Naive B cell (primary cell): ENCODE measurements around the gene TYMS. TPM values are rescaled to one million over a fixed set of nuclear protein-coding genes. Genes with fewer than 3 reads are reported as not detected.

Experiments used
- ATAC-seq, 2 donors: fragments of 150-1000 bp; cut with Tn5 transposase; 2 replicates each; pipeline ENCODE4 v1.10.0; 2021; ENCODE audit warnings: low read depth in 2 of 2, mild to moderate bottlenecking in 2 of 2, moderate library complexity in 2 of 2
- DNase-seq: peaks from one replicate; pipeline ENCODE4 v3.0.0; 2022
- H3K27ac Mint-ChIP-seq, 6 donors: one replicate each; pipeline ENCODE4 v1.8.0; 2020 to 2022; ENCODE audit warnings: mild to moderate bottlenecking in 6 of 6, mixed read lengths in 6 of 6, moderate library complexity in 5 of 6, inconsistent platforms in 2 of 6
- H3K27me3 Mint-ChIP-seq, 3 donors: one replicate each; pipeline ENCODE4 v1.8.0; 2021 to 2022; ENCODE audit warnings: mixed read lengths in 3 of 3, mild to moderate bottlenecking in 1 of 3
- H3K36me3 Mint-ChIP-seq, 2 donors: one replicate each; pipeline ENCODE4 v1.8.0; 2020 to 2022; ENCODE audit warnings: mixed read lengths in 2 of 2, inconsistent platforms in 1 of 2, mild to moderate bottlenecking in 1 of 2
- H3K4me1 Mint-ChIP-seq, 3 donors: one replicate each; pipeline ENCODE4 v1.8.0; 2020 to 2022; ENCODE audit warnings: mixed read lengths in 3 of 3, inconsistent platforms in 1 of 3, mild to moderate bottlenecking in 1 of 3, moderate library complexity in 1 of 3
- H3K4me3 Mint-ChIP-seq, 8 donors: one replicate each; pipeline ENCODE4 v1.8.0; 2020 to 2022; ENCODE audit warnings: mild to moderate bottlenecking in 8 of 8, mixed read lengths in 8 of 8, moderate library complexity in 8 of 8, inconsistent platforms in 2 of 8
- H3K9me3 Mint-ChIP-seq, 7 donors: one replicate each; pipeline ENCODE4 v1.8.0; 2020 to 2022; ENCODE audit warnings: mixed read lengths in 7 of 7, mild to moderate bottlenecking in 5 of 7, inconsistent platforms in 2 of 7, moderate library complexity in 1 of 7
- polyA plus RNA-seq, 6 donors: library from polyadenylated mRNA; unstranded; fragments of 300-500 nt; fragmentation: Illumina TruSeq; gene quantifications; one replicate each; pipeline ENCODE4 v1.2.3, GENCODE V29; 2021; ENCODE audit warnings: low read depth in 6 of 6

Gene TYMS
- polyA plus RNA-seq, 6 donors from 2014 or later = 1.0 TPM; not detected in 5

DNA sequence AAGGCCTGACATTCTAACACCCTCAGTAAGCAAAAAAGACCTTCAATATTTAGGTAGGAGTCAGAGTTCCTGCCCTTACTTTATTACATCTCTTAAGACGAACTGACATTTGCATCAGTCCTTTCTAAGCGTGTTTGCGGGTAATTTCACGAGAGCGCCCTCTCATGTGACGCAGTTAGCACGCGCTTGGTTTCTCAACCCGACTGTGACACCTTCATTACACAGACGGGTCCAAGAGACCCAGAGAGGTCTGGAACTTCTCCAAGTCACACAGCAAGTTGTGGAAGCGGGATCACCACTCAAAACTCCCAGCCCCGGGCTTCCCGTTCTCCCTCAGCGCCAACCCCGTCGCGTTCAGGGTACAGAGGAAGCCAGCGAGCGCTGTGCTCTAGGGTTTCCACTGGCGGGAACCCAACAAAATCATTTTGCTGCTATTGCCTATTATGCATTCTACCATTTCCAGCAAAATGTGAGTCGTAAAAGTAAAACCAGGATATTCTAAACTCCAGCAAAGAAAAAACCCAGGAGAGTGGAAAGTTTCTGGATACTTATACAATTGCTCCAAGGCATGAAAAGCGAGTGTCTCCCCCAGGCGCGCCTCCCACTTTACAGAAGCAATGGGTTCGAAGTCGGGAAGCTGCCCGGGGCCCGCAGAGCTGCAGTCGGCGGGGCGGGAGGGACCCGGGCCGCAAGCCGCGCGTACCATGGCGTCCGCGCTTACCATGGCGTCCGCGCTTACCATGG, 54.4 kb downstream of the TYMS start:
- H3K9me3 Mint-ChIP-seq = peaks cover 0 to 7% (median 0%) of the 10 kb centered on the region in 7 donors
- peaks cover 0 to 13% of the 10 kb centered on the region in 2 donors for H3K36me3 Mint-ChIP-seq
- H3K27me3 Mint-ChIP-seq = peaks cover 17 to 24% (median 21%) of the 10 kb centered on the region in 3 donors
- peak; percentile 78 to 82 for ATAC-seq
- peak; percentile 58 for DNase-seq
- peak overlapping the region in 5 of 6 donors; percentile 30 to 93 (median 85) for H3K27ac Mint-ChIP-seq
- peak overlapping the region; percentile 69 to 92 (median 86) for H3K4me3 Mint-ChIP-seq
- H3K4me1 Mint-ChIP-seq = peaks cover 10 to 12% (median 12%) of the 10 kb centered on the region in 3 donors

DNA sequence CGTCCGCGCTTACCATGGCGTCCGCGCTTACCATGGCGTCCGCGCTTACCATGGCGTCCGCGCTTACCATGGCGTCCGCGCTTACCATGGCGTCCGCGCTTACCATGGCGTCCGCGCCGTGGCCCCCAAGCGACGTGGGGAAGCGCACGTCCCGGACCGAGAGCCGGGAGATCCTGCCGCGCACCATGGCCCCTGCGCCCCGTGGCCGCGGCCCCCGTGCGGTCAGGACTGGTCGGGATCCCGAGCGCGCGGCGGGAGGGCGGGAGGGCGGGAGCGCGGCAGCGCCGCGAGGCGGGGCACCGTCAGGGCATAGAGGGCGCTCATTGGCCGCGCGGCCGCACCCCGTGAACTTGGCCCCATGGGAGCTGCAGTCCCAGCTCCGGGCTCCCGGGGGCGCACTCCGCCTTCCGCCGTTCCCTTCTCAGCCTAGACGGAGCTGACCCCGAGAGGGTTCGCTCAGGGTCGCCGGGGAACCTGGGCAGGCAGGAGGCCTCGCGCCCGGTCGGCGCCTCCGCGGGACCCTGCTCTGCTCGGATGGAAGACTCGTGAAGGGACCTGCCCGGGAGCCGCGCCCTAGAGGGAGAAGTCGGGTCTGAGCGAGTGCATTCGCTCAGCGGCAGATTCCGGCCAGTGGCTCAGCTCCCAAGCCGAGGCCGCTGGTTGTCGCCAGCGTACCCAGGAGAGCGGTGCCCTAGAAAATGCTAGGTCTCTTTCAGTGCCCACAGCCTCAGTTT, 55.1 kb downstream of the TYMS start, which contains the start of gene ENOSF1:
TSS of gene ENOSF1 (minus strand) at position 230 of the 734 bp plus-strand sequence. CDS start at position 187, 43 bp downstream.
- Mint-ChIP-seq H3K9me3 (peaks cover 0 to 7% (median 0%) of the 10 kb centered on the region in 7 donors), H3K4me3 (peak within 1 kb of the TSS; percentile 69 to 92 (median 86)), H3K27ac (peak within 1 kb of the TSS in 5 of 6 donors; percentile 30 to 93 (median 85)), H3K27me3 (peaks cover 17 to 25% (median 24%) of the 10 kb centered on the region in 3 donors), H3K36me3 (peaks cover 0 to 13% of the 10 kb centered on the region in 2 donors), H3K4me1 (peaks cover 10 to 12% (median 12%) of the 10 kb centered on the region in 3 donors)
- ATAC-seq = peak; percentile 55 to 59
- peak; percentile 45 for DNase-seq

- Mint-ChIP-seq H3K36me3 (peaks cover 0 to 13% of the 10 kb centered on the region in 2 donors), H3K27ac (no peak overlapping the region), H3K4me1 (peaks cover 10 to 12% (median 12%) of the 10 kb centered on the region in 3 donors), H3K9me3 (peaks cover 0 to 7% (median 0%) of the 10 kb centered on the region in 7 donors), H3K27me3 (peaks cover 17 to 25% (median 24%) of the 10 kb centered on the region in 3 donors), H3K4me3 (peak overlapping the region in 4 of 8 donors; percentile 6 to 88 (median 27))
- no peak for ATAC-seq
- no peak for DNase-seq
Observed at GRCh38 chr18:713135-713490, 55.7 kb downstream of the TYMS start.

- DNase-seq = no peak
- H3K9me3 Mint-ChIP-seq = peaks cover 0 to 7% (median 0%) of the 10 kb centered on the region in 7 donors
- peaks cover 6 to 12% (median 12%) of the 10 kb centered on the region in 3 donors for H3K4me1 Mint-ChIP-seq
- peaks cover 2 to 13% (median 10%) of the 10 kb centered on the region in 3 donors for H3K27me3 Mint-ChIP-seq
- H3K36me3 Mint-ChIP-seq = no peaks in the 10 kb centered on the region
- no peak overlapping the region for H3K27ac Mint-ChIP-seq
- no peak for ATAC-seq
- H3K4me3 Mint-ChIP-seq = no peak overlapping the region
Observed at GRCh38 chr18:715626-716025, 58.2 kb downstream of the TYMS start.

DNA sequence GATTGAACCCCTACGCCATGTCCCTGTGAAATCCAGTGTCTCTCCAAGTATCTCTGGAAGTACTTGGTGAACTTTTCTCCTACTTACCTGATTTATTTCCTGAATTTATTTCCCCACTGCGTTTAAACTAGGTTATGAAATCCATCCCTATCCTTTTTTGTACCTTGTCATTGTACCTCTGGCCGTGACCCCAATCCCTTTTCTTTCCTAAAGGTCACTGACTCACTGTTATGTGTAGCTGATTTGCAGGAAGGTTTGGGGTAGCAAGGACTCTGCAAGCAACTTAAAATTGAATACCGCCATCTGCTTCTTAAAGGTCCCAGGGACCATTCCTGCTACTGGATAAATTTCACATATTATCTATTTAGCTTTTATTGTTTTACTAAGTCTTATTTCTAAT, 59.5 kb downstream of the TYMS start:
- no peak for DNase-seq
- Mint-ChIP-seq H3K36me3 (no peaks in the 10 kb centered on the region), H3K27ac (peak overlapping the region in 1 of 6 donors; percentile 76), H3K27me3 (peaks cover 0 to 5% (median 0%) of the 10 kb centered on the region in 3 donors), H3K4me3 (no peak overlapping the region), H3K9me3 (peaks cover 0 to 7% (median 0%) of the 10 kb centered on the region in 7 donors), H3K4me1 (peaks cover 0 to 1% (median under 1%) of the 10 kb centered on the region in 3 donors)
- ATAC-seq = no peak

Other genes starting within 250 kb of the TYMS start
- gene COLEC12, start 157.0 kb upstream of the TYMS start, polyA plus RNA-seq = not detected
- not detected for gene CETN1, start 77.3 kb upstream of the TYMS start, polyA plus RNA-seq
- gene CLUL1, start 60.7 kb upstream of the TYMS start, polyA plus RNA-seq = not detected
- 1 to 10 TPM in 5 of 6 donors, under 1 TPM in 1; 0.53 to 6.6 (median 1.3) TPM for gene ENOSF1, start 55.0 kb downstream of the TYMS start, polyA plus RNA-seq
- not detected for gene YES1, start 154.6 kb downstream of the TYMS start, polyA plus RNA-seq
- not detected for gene ADCYAP1, start 247.2 kb downstream of the TYMS start, polyA plus RNA-seq